Ovary (tissue), 9 donors: ENCODE data around the gene ITIH4. TPM values are rescaled to one million over a fixed set of nuclear protein-coding genes. Genes with fewer than 3 reads are reported as not detected.

ENCODE experiments used
- DNase-seq, 5 donors: peaks; one replicate each; pipeline ENCODE4 v3.0.0-alpha.2; 2019 to 2020
- H3K27ac ChIP-seq, 2 donors: fragments of 200-600 bp; one replicate each; pipeline versions ENCODE4 v1.5.1 to v1.8.0; 2019 to 2022
- H3K27me3 ChIP-seq: fragments of 200-600 bp; one replicate; pipeline ENCODE4 v1.8.0; 2022
- H3K36me3 ChIP-seq: fragments of 200-600 bp; sonication (generic); one replicate; pipeline ENCODE4 v1.5.1; 2019
- H3K4me1 ChIP-seq: one replicate; pipeline ENCODE4 v1.8.1; 2013; ENCODE audit warnings: mild to moderate bottlenecking, moderate library complexity; ENCODE audit not compliant: insufficient read depth
- H3K4me3 ChIP-seq: fragments of 200-600 bp; sonication (generic); one replicate; pipeline ENCODE4 v1.5.1; 2017
- H3K9me3 ChIP-seq, 2 donors: fragments of 200-600 bp in 1 of 2; sonication (generic) in 1 of 2; one replicate each; pipeline versions ENCODE4 v1.5.1 to v1.8.1; 2013 to 2019; ENCODE audit warnings: mild to moderate bottlenecking in 1 of 2, moderate library complexity in 1 of 2
- EP300 ChIP-seq: sonication (generic); formaldehyde crosslinking; IDR thresholded peaks from one replicate; pipeline ENCODE4 v1.6.1; 2017; ENCODE audit warnings: antibody characterized with exemption
- POLR2A ChIP-seq: fragments of 450-650 bp; IDR thresholded peaks from one replicate; pipeline ENCODE4 v1.6.1; 2017; ENCODE audit warnings: antibody characterized with exemption, mild to moderate bottlenecking, moderate library complexity
- WGBS, 3 donors: extraction: QIAGEN DNeasy Blood & Tissue Kit in 1 of 3; methylation state at CpG; one replicate each; pipeline versions ENCODE4 v1.1.5 to v1.1.7; 2013 to 2017; 5-methylcytosine and 5-hydroxymethylcytosine counted together
- intact Hi-C, 4 donors: fragments of 100-400 bp; cut with DNase I; formaldehyde crosslinking; loops; one replicate each; pipeline versions ENCODE4 v1.11.0 to v1.15.1; 2022 to 2023
- polyA plus RNA-seq, 2 donors: library from polyadenylated mRNA; stranded (reverse); fragments of 200-250 nt in 1 of 2; fragments of 350-450 nt in 1 of 2; fragmentation: Illumina TruSeq in 1 of 2; extraction: RNeasy Lipid Tissue Mini Kit (QIAGEN cat#74804) in 1 of 2; gene quantifications; one replicate each; pipeline ENCODE4 v1.2.3, GENCODE V29; 2013 to 2014
- total RNA-seq, 7 donors: library from RNA; depleted of rRNA in 2 of 7; stranded (reverse); fragments of >200 nt in 2 of 7; fragmentation: NEBNext Ultra II Directional in 3 of 7; extraction: Animal tissue kit (Norgen Biotek cat#: 25700) in 3 of 7; gene quantifications; one replicate each; pipeline versions ENCODE4 v1.1.0 to v1.2.4, GENCODE V29; 2016 to 2023
- TF ChIP-seq, protein P1 (sequence below), 3 donors: fragments of 450-650 bp in 2 of 3; fragments of 200-600 bp in 1 of 3; IDR thresholded peaks; one replicate each; pipeline versions ENCODE4 v1.5.1 to v1.8.0; 2016 to 2022; ENCODE audit warnings: antibody characterized with exemption in 3 of 3, mild to moderate bottlenecking in 1 of 3
- donor health status: DM: no; HTN: no; CAD: no; lungs with moderate emphysema.
- donor health status: DM: no; HTN: no; CAD: no.
- donor health status: Bipolar disorder and iron deficiency.
- donor health status: DM: yes; HTN: yes; CAD: no.
- donor health status: DM: no; HTN: no; CAD: no.
- donor health status: DM: yes; HTN: yes; CAD: no.

The ITIH4 gene
- total and polyA plus RNA-seq, 9 donors: 2.2 to 14.2 (median 4.0) TPM

DNA sequence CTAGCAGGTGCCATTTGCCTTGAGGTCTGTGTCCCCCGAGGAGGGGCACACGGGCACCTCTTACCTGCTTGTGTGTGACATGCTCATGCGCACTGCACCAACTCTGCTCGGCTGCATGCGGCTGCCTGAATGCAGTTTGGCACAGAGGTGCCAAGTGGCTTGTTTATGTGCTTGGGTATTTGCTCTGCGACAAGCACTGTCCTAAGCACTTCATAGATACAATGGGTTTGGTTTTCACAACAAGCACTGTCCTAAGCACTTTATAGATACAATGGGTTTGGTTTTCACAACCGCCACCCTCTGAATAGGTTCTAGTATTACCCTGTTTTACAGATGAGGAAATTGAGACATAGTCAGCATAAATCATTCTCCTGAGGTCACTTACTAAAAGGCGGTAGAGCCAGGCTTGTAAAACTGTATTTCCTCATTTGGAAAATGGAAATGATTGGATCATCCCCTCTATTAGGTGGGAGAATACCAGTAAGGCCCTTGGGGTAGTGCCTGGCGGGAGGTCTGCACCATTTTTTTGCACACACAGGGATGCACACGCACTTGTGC lies 487 bp downstream of the ITIH4 start:
- Histone ChIP-seq H3K4me1 (peaks cover 1% of the 10 kb centered on the region), H3K27ac (no peak overlapping the region), H3K36me3 (no peaks in the 10 kb centered on the region), H3K4me3 (no peak overlapping the region), H3K27me3 (no peaks in the 10 kb centered on the region), H3K9me3 (no peaks in the 10 kb centered on the region)
- DNase-seq: no peak
- 87 to 89% (median 88%) methylated on average over 10 of the region's 10 CpGs for WGBS, 3 donors
- TF ChIP-seq EP300: no peak
- intact Hi-C loops: no loop called here

- intact Hi-C loops: no loop called here
- no peaks in the 10 kb centered on the region for H3K9me3 ChIP-seq
- no peaks in the 10 kb centered on the region for H3K36me3 ChIP-seq
- no peaks in the 10 kb centered on the region for H3K4me1 ChIP-seq
- H3K27ac ChIP-seq: no peak overlapping the region
- no peak overlapping the region for H3K4me3 ChIP-seq
- no peaks in the 10 kb centered on the region for H3K27me3 ChIP-seq
- 88 to 90% (median 89%) methylated on average over 3 of the region's 3 CpGs for WGBS, 3 donors
- TF ChIP-seq EP300: no peak
- TF ChIP-seq POLR2A: no peak
- no peak for DNase-seq
Observed at GRCh38 chr3:52829482-52829881, 990 bp downstream of the ITIH4 start.

DNA sequence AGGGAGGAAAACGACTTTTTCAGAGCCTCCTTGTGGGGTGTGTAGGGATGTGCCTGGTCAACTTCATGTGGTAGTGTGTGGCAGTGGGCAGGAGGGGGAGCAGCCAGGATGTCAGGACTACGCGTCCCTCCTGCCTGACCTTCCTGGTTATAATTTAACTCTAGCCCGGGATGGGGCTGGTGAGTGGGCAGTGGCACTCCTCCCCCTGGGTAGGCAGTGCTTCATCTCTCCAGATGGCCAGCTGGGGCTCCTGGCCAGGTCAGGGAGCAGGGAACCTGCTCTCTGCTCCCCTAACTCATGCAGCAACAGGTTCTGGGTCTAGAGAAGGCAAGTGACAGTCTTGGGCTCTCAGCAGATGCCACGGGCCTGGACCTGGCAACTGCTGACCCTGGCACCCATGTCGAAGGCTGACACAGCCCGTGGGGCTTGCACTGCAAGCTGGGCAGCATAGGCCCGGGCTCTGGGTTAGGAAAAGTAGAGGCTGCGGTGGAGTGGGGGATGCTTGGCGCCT lies 2.6 kb downstream of the ITIH4 start:
- Histone ChIP-seq H3K27ac (no peak overlapping the region), H3K9me3 (no peaks in the 10 kb centered on the region), H3K4me1 (no peaks in the 10 kb centered on the region), H3K27me3 (no peaks in the 10 kb centered on the region), H3K36me3 (no peaks in the 10 kb centered on the region), H3K4me3 (no peak overlapping the region)
- intact Hi-C loops: no loop called here
- no peak for DNase-seq
- 53 to 62% (median 55%) methylated on average over 10 of the region's 10 CpGs for WGBS, 3 donors
- TF ChIP-seq, protein P1, sequence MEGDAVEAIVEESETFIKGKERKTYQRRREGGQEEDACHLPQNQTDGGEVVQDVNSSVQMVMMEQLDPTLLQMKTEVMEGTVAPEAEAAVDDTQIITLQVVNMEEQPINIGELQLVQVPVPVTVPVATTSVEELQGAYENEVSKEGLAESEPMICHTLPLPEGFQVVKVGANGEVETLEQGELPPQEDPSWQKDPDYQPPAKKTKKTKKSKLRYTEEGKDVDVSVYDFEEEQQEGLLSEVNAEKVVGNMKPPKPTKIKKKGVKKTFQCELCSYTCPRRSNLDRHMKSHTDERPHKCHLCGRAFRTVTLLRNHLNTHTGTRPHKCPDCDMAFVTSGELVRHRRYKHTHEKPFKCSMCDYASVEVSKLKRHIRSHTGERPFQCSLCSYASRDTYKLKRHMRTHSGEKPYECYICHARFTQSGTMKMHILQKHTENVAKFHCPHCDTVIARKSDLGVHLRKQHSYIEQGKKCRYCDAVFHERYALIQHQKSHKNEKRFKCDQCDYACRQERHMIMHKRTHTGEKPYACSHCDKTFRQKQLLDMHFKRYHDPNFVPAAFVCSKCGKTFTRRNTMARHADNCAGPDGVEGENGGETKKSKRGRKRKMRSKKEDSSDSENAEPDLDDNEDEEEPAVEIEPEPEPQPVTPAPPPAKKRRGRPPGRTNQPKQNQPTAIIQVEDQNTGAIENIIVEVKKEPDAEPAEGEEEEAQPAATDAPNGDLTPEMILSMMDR (IDR thresholded peaks at IDR 0.05): no peak
- no peak for TF ChIP-seq EP300
- TF ChIP-seq POLR2A: no peak

GRCh38 chr3:52827441-52827840 lies 3.0 kb downstream of the ITIH4 start:
- DNase-seq: no peak
- no peaks in the 10 kb centered on the region for H3K27me3 ChIP-seq
- H3K4me1 ChIP-seq: no peaks in the 10 kb centered on the region
- no peaks in the 10 kb centered on the region for H3K36me3 ChIP-seq
- no peak for TF ChIP-seq POLR2A
- TF ChIP-seq, protein P1 (IDR thresholded peaks at IDR 0.05): no peak
- no peak for TF ChIP-seq EP300
- H3K27ac ChIP-seq: no peak overlapping the region
- intact Hi-C loops: no loop called here
- H3K9me3 ChIP-seq: no peaks in the 10 kb centered on the region
- H3K4me3 ChIP-seq: no peak overlapping the region
- 51 to 63% (median 56%) methylated on average over 8 to 9 of the region's 9 CpGs for WGBS, 3 donors

GRCh38 chr3:52824037-52824436 lies 6.4 kb downstream of the ITIH4 start:
- intact Hi-C loops: no loop called here
- Histone ChIP-seq H3K27ac (no peak overlapping the region), H3K4me1 (no peaks in the 10 kb centered on the region), H3K9me3 (no peaks in the 10 kb centered on the region), H3K36me3 (no peaks in the 10 kb centered on the region), H3K4me3 (no peak overlapping the region), H3K27me3 (no peaks in the 10 kb centered on the region)
- WGBS, 3 donors: 93 to 97% (median 97%) methylated on average over 10 of the region's 10 CpGs
- DNase-seq: no peak
- TF ChIP-seq, protein P1 (IDR thresholded peaks at IDR 0.05): no peak
- no peak for TF ChIP-seq EP300
- TF ChIP-seq POLR2A: no peak
